Prostate gland (tissue), 2 donors: ENCODE measurements around the gene SCYGR3. TPM values are rescaled to one million over a fixed set of nuclear protein-coding genes. Genes with fewer than 3 reads are reported as not detected.
A peak's percentile ranks its signal among the peaks of the same experiment; 100 is the strongest.

Source experiments
- DNase-seq: peaks from one replicate; pipeline ENCODE4 v3.0.0-alpha.2; 2019; ENCODE audit warnings: low spot score
- H3K27ac ChIP-seq, 2 donors: fragments of 200-600 bp; sonication (generic); 2 replicates each; pipeline ENCODE4 v1.5.1; 2017 to 2019
- H3K27me3 ChIP-seq: fragments of 200-600 bp; sonication (generic); replicated peaks from 2 replicates; pipeline ENCODE4 v1.5.1; 2019; ENCODE audit not compliant: insufficient read depth
- H3K36me3 ChIP-seq, 2 donors: fragments of 200-600 bp; sonication (generic); 1 replicate in 1 of 2; 2 replicates in 1 of 2; pipeline versions ENCODE4 v1.5.1 to v1.8.1; 2017 to 2019
- H3K4me1 ChIP-seq: fragments of 200-600 bp; sonication (generic); replicated peaks from 2 replicates; pipeline ENCODE4 v1.5.1; 2019
- H3K4me3 ChIP-seq, 2 donors: fragments of 200-600 bp; sonication (generic); 2 replicates each; pipeline ENCODE4 v1.5.1; 2017 to 2019
- H3K9me3 ChIP-seq: fragments of 200-600 bp; sonication (generic); 2 replicates; pipeline ENCODE4 v1.5.1; 2017
- CTCF ChIP-seq, 4 experiments: fragments of 200-600 bp in 2 of 4; fragments of 450-650 bp in 2 of 4; sonication (generic) in 2 of 4; IDR thresholded peaks; 1 replicate in 3 of 4; 2 replicates in 1 of 4; pipeline ENCODE4 v1.5.1; 2016 to 2019; ENCODE audit warnings: antibody characterized with exemption in 4 of 4, mild to moderate bottlenecking in 2 of 4, moderate library complexity in 2 of 4
- POLR2A ChIP-seq: fragments of 450-650 bp; IDR thresholded peaks from one replicate; pipeline ENCODE4 v1.6.1; 2016; ENCODE audit warnings: antibody characterized with exemption, mild to moderate bottlenecking
- POLR2AphosphoS5 ChIP-seq: sonication (generic); formaldehyde crosslinking; IDR thresholded peaks from one replicate; pipeline ENCODE4 v1.6.1; 2017; ENCODE audit warnings: antibody characterized with exemption
- WGBS: methylation state at CpG from one replicate; pipeline ENCODE4 v1.1.5; 2018; 5-methylcytosine and 5-hydroxymethylcytosine counted together
- intact Hi-C: fragments of 100-400 bp; cut with DNase I; formaldehyde crosslinking; loops from one replicate; pipeline ENCODE4 v1.14.2; 2022
- total RNA-seq, 2 donors: library from RNA; depleted of rRNA; stranded (reverse); fragments of >200 nt; gene quantifications; one replicate each; pipeline ENCODE4 v1.1.0, GENCODE V29; 2016

The SCYGR3 gene
- total RNA-seq, 2 donors from 2014 or later, result not detected

DNA sequence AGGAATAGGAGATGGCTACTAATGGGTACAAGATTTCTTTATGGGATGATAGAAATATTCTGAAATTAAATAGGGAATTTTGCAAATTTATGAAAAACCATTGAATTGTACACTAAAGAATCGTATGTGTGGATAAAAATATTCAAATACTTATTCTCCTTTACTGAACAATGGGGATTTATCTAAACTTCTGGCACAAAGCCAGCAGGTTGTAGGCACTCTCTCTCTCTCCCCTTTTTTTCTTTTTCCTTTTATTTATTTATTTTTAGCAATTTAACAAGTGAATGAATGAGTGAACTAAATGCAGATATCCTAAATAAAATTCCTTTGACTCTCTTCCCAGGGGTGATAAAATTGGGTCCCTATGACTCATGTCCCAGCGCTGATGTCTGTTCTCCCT, 37.8 kb downstream of the SCYGR3 start:
- TF ChIP-seq POLR2AphosphoS5, result no peak
- no peak for DNase-seq
- H3K4me1 ChIP-seq, result no peaks in the 10 kb centered on the region
- H3K4me3 ChIP-seq, result no peak overlapping the region
- H3K36me3 ChIP-seq, result no peaks in the 10 kb centered on the region
- no peaks in the 10 kb centered on the region for H3K9me3 ChIP-seq
- peak overlapping the region in 1 of 2 donors; percentile 47 for H3K27ac ChIP-seq
- H3K27me3 ChIP-seq, result no peaks in the 10 kb centered on the region
- WGBS, result 66% methylated on average over 2 of the region's 2 CpGs
- intact Hi-C loops, result no loop called here

GRCh38 chr2:227576110-227576509, 38.5 kb downstream of the SCYGR3 start:
- no peaks in the 10 kb centered on the region for H3K36me3 ChIP-seq
- H3K27ac ChIP-seq, result no peak overlapping the region
- no peaks in the 10 kb centered on the region for H3K9me3 ChIP-seq
- intact Hi-C loops, result no loop called here
- DNase-seq, result no peak
- no peak overlapping the region for H3K4me3 ChIP-seq
- no peaks in the 10 kb centered on the region for H3K4me1 ChIP-seq
- H3K27me3 ChIP-seq, result no peaks in the 10 kb centered on the region
- TF ChIP-seq POLR2AphosphoS5, result no peak

DNA sequence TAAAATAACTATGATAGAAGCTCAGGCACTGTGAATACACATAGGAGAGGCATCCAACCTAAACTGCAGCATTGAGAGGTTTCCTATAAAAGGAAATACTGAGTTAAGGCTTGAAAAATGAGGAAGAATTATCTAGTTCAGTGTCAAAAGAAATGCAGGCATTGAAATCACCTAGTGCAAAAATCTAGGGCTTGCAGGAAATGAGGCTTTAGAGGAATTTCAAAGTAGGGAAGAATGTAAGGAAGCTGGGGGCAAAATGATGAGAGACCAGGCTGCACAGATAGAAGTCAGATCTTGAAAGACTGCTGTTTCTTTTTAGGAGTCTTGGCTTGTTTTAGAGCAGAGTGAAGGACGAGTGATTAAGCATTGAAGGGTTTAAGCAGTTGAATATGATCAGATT, 44.0 kb downstream of the SCYGR3 start:
- Histone ChIP-seq H3K36me3 (no peaks in the 10 kb centered on the region), H3K27me3 (no peaks in the 10 kb centered on the region), H3K9me3 (no peaks in the 10 kb centered on the region), H3K4me1 (no peaks in the 10 kb centered on the region), H3K27ac (no peak overlapping the region), H3K4me3 (no peak overlapping the region)
- WGBS, result 59% methylated on average over 1 of the region's 1 CpG
- no peak for TF ChIP-seq CTCF (IDR thresholded peaks at IDR 0.05)
- TF ChIP-seq POLR2AphosphoS5, result no peak
- no peak for TF ChIP-seq POLR2A
- DNase-seq, result no peak
- intact Hi-C loops, result no loop called here

DNA sequence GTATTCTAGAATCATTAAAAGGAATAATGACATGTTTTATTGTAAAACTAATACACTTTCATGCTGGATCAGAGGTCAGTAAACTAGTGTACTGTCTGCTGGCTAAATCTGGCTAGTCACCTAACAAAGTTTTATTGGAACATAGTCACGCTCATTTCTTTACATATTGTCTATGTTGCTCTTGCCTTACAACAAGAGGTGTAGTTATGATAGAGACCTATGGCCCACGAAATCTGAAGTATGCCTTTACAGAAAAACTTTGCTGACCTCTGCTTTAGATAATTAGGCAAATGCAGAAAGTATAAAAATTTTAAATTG, 45.8 kb downstream of the SCYGR3 start:
- Histone ChIP-seq H3K36me3 (no peaks in the 10 kb centered on the region), H3K27me3 (no peaks in the 10 kb centered on the region), H3K4me3 (no peak overlapping the region), H3K9me3 (no peaks in the 10 kb centered on the region), H3K27ac (no peak overlapping the region), H3K4me1 (no peaks in the 10 kb centered on the region)
- TF ChIP-seq POLR2A (no peak), CTCF (IDR thresholded peaks at IDR 0.05) (no peak), POLR2AphosphoS5 (no peak)
- DNase-seq, result no peak
- intact Hi-C loops, result no loop called here
- 61% methylated on average over 2 of the region's 2 CpGs for WGBS

DNA sequence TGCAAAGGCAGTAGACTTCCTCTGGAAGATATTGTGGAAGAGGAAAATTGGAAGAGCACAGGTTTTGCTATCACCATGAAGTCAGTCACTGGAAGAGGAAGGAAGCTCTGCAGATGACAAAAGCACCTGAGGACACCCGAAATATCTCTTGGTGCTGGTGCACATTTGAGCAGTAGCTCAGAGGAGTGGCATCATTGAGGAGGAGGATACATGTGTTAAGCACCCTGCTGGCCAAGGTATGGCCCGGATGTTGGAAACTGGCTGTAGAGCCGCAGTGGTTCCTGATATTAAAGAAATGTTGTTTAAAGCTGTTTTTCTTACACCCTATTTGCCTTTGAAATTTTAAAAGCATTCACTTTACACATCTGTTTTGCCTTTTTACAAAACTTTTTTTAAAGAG, 48.6 kb downstream of the SCYGR3 start:
- 63% methylated on average over 3 of the region's 3 CpGs for WGBS
- no peak for DNase-seq
- H3K4me3 ChIP-seq, result no peak overlapping the region
- no peaks in the 10 kb centered on the region for H3K4me1 ChIP-seq
- intact Hi-C loops, result no loop called here
- TF ChIP-seq CTCF (IDR thresholded peaks at IDR 0.05) (no peak), POLR2AphosphoS5 (no peak), POLR2A (no peak)
- H3K9me3 ChIP-seq, result no peaks in the 10 kb centered on the region
- H3K36me3 ChIP-seq, result no peaks in the 10 kb centered on the region
- no peak overlapping the region for H3K27ac ChIP-seq
- no peaks in the 10 kb centered on the region for H3K27me3 ChIP-seq

DNA sequence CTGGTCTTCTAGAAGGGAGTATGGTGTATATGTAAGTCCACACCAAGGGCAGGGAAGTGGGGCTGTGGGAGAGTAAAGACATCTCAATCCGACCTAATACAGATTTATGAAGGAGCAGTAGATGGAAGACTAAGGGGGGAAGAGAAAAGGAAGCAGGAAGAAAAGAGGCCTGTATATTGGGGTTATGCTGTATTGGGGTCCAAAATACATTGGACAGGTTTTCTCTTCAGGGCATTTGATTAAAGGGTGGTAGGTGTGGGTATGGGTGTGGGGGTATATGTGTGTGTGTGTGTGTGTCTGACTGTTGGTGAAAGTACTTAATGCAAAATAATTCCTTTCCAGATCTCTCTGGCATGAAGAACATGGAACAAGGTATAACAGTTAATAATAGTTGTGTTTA, 49.6 kb downstream of the SCYGR3 start:
- DNase-seq, result no peak
- H3K27me3 ChIP-seq, result no peaks in the 10 kb centered on the region
- no peaks in the 10 kb centered on the region for H3K36me3 ChIP-seq
- H3K4me1 ChIP-seq, result no peaks in the 10 kb centered on the region
- TF ChIP-seq CTCF (IDR thresholded peaks at IDR 0.05) (no peak), POLR2AphosphoS5 (no peak), POLR2A (no peak)
- H3K27ac ChIP-seq, result no peak overlapping the region
- intact Hi-C loops, result no loop called here
- no peaks in the 10 kb centered on the region for H3K9me3 ChIP-seq
- WGBS, result 96% methylated on average over 1 of the region's 1 CpG
- no peak overlapping the region for H3K4me3 ChIP-seq

Other genes starting within 250 kb of the SCYGR3 start
- gene TM4SF20, start 235.5 kb downstream of the SCYGR3 start, total RNA-seq, result not detected
- gene SCYGR1, start 226.9 kb downstream of the SCYGR3 start, total RNA-seq, result not detected
- gene AGFG1, start 142.7 kb downstream of the SCYGR3 start, total RNA-seq, result 10 to 100 TPM; 40.3 to 73.7 TPM
- not detected for gene SCYGR2, start 15.9 kb downstream of the SCYGR3 start, total RNA-seq
- gene SCYGR4, start 2.7 kb upstream of the SCYGR3 start, total RNA-seq, result not detected
- not detected for gene SCYGR5, start 52.0 kb upstream of the SCYGR3 start, total RNA-seq
- 1 to 10 TPM in 1 of 2 donors, under 1 TPM in 1; 0.41 to 1.3 TPM for gene SLC19A3, start 103.2 kb upstream of the SCYGR3 start, total RNA-seq
- gene SCYGR6, start 109.9 kb upstream of the SCYGR3 start, total RNA-seq, result not detected
- gene SCYGR7, start 113.5 kb upstream of the SCYGR3 start, total RNA-seq, result not detected
- gene SCYGR8, start 131.1 kb upstream of the SCYGR3 start, total RNA-seq, result not detected
- gene CCL20, start 199.0 kb upstream of the SCYGR3 start, total RNA-seq, result 1 to 10 TPM in 1 of 2 donors, not detected in 1; 1.6 TPM